ENCODE measurements around the gene STAMBP.

DNA sequence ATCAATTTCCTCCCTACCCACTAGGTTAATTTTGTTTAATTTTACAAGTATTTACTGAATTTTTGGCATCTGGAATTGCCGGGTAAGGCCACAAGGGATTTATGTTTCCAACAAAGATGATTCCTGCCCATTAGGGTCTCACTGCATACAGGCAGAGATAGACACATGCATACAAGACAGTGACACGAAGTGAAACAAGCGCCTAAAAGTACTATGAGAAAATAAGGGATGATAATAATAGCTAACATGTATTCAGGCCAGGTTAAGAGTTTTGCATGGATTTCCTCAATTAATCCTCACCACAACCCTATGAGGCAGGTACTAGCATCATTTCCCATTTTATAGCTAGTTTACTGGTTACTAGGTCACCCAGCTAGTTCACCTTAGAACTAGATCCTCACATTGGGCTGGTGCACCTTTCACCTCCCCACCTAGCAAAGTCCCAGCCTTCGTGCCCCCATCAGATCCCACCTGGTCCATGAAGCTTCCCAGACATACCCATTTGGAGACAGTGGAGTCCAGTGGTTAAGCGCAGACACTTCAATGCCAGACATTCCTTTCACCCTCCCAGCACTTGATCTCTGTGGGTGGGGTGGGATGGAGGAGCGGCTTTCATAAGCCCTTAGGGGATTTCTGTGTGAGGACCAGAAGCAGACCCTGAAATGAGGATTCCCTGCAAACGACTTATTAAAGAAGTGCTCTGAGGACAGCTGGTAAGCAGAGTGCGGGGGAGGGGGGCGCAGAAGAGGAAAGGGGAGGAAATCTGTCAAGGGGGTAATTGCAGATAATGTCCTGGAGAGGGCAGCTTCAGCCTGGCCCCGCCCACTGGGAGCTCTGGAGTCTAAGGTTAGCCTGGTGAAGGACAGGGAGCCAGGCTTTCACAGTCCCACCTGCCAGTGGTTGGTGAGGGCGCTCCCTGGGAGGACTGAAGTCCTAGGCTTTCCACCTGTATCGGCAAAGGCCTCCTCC is 92.1 kb downstream of the STAMBP start:
- TF ChIP-seq POLR2AphosphoS5 (IDR thresholded peaks at IDR 0.05; ENCODE audit: insufficient read depth, low read depth, low read length) (no peak), EZH2 (IDR thresholded peaks at IDR 0.05; ENCODE audit: borderline replicate concordance, low read depth, low read length, severe bottlenecking) (no peak), POLR2A (IDR thresholded peaks at IDR 0.05; ENCODE audit: low read depth, low read length) (no peak), JUN (IDR thresholded peaks at IDR 0.05; ENCODE audit: borderline replicate concordance, insufficient read depth, insufficient read length, low read depth) (no peak), GATA2 (IDR thresholded peaks at IDR 0.05; ENCODE audit: insufficient read depth, insufficient read length, low read depth, low read length) (no peak), MAX (IDR thresholded peaks at IDR 0.05; ENCODE audit: insufficient read depth, insufficient read length) (no peak), MYC (IDR thresholded peaks at IDR 0.05; ENCODE audit: low read depth, low read length) (no peak), FOS (IDR thresholded peaks at IDR 0.05; ENCODE audit: borderline replicate concordance, insufficient read depth, low read length) (no peak)
- TF ChIP-seq, protein P1, sequence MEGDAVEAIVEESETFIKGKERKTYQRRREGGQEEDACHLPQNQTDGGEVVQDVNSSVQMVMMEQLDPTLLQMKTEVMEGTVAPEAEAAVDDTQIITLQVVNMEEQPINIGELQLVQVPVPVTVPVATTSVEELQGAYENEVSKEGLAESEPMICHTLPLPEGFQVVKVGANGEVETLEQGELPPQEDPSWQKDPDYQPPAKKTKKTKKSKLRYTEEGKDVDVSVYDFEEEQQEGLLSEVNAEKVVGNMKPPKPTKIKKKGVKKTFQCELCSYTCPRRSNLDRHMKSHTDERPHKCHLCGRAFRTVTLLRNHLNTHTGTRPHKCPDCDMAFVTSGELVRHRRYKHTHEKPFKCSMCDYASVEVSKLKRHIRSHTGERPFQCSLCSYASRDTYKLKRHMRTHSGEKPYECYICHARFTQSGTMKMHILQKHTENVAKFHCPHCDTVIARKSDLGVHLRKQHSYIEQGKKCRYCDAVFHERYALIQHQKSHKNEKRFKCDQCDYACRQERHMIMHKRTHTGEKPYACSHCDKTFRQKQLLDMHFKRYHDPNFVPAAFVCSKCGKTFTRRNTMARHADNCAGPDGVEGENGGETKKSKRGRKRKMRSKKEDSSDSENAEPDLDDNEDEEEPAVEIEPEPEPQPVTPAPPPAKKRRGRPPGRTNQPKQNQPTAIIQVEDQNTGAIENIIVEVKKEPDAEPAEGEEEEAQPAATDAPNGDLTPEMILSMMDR (IDR thresholded peaks at IDR 0.05; ENCODE audit: extremely low read depth in 1 of 2, insufficient read depth in 1 of 2, low read depth in 1 of 2, low read length in 2 of 2): peak in 1 of 2 donors; percentile 18
